HepG2 (cell line): ENCODE measurements around the gene PNLIPRP2.

Experiments used
- CTCF ChIP-seq: sonication (generic); formaldehyde crosslinking; IDR thresholded peaks from 2 replicates; pipeline ENCODE4 v1.5.0; 2020; ENCODE audit warnings: mild to moderate bottlenecking, missing genetic modification reagents, moderate library complexity
- MTF1 ChIP-seq: sonication (generic); formaldehyde crosslinking; IDR thresholded peaks from 2 replicates; pipeline ENCODE4 v1.5.0; 2020; ENCODE audit warnings: missing genetic modification reagents
- ZSCAN5A ChIP-seq: sonication (generic); formaldehyde crosslinking; IDR thresholded peaks from 2 replicates; pipeline ENCODE4 v1.8.0; 2022; ENCODE audit warnings: mild to moderate bottlenecking, missing genetic modification reagents, borderline replicate concordance

GRCh38 chr10:116654816-116655215 is 34.1 kb downstream of the PNLIPRP2 start:
- TF ChIP-seq MTF1 (CRISPR knock-in tag) (no peak), ZSCAN5A (CRISPR knock-in tag) (no peak), CTCF (CRISPR knock-in tag) (peak; percentile 19)
